HG02938 (cell line): ENCODE results near the gene DPEP1.
"Not testable (repeated sequence)": the region's sequence is repeated elsewhere in the genome, so short reads cannot be mapped to it uniquely, and the experiment has no call there.

Experiments used
- ATAC-seq: cut with Tn5 transposase; IDR thresholded peaks from one replicate; pipeline ENCODE4 v1.9.1; 2021; ENCODE audit warnings: mild to moderate bottlenecking, moderate library complexity; ENCODE audit not compliant: unreplicated experiment

DPEP1 gene

DNA sequence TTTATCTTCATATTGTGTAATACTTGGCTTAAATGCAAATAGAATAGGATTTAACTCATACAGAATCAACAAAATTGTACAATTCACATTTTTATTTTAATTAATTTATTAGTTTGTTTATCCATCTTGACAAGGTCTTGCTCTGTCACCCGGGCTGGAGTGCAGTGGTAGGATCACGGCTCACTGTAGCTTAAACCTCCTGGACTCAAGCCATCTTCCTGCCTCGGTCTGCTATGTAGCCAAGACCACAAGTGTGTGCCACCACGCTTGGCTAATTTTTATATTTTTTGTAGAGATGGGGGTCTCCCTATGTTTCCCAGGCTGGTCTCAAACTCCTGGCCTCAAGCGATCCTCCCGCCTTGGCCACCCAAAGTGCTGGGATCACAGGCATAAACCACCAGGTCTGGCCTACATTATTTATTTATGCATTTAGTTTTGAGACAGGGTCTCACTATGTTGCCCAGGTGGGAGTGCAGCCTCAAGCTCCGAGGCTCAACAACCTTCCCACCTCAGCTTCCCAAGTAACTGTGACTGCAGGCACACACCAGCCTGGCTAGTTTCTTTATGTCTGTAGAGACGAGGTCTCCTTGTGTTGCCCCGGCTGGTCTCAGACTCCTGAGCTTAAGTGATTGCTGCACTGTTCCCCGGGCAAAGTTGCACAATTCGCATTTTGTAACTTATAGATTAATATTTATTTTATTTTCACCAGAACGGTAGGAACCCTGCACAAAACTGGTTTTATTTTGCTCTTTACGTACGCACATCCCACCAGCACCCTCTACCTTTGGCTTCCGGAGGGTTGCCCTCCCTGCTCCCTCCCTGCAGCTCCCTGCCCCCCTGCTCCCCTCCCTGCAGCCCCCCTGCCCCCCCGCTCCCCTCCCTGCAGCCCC, 4.9 kb downstream of the DPEP1 start:
- ATAC-seq: no peak

DNA sequence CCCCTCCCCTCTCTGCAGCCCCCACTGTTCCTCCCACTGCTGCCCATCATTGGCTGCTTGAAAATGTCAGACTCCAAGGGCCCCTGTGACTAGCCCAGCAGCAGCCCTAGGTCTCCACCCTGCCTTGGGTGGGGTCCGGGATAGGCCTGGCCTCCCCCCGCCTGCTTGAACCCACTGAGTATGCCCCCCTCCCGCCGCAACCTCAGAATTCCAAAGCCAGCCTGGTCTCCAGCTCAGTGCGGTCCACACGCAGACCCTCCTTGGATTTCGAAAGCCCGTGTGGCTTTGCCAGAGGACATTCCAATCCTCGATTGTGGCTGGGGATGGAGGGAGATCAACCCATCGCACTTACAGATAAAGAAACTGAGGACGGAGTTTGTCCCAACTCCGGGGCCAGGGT, 6.4 kb downstream of the DPEP1 start:
- no peak for ATAC-seq

DNA sequence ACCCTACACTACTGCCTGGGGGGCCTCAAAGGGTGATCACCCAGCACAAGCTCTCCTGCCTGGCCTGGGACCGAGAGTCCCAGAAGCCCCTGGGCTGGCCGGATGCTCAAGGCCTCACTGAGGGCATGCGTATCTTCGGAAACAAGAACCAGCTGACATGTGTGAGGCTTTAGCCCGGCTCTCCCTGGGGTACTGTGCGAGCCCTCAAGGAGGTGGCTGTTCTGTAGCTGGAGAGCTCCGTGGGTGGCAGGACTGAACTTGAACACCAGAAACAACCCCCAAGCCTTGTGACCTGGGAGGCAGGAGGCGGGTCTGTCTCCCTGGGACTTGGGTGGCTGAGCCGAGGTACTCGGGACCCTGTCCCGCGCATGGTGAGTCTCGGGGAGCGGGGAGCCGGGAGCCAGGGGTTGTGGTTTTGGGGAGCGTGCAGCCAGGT, 7.0 kb downstream of the DPEP1 start:
- no peak for ATAC-seq

DNA sequence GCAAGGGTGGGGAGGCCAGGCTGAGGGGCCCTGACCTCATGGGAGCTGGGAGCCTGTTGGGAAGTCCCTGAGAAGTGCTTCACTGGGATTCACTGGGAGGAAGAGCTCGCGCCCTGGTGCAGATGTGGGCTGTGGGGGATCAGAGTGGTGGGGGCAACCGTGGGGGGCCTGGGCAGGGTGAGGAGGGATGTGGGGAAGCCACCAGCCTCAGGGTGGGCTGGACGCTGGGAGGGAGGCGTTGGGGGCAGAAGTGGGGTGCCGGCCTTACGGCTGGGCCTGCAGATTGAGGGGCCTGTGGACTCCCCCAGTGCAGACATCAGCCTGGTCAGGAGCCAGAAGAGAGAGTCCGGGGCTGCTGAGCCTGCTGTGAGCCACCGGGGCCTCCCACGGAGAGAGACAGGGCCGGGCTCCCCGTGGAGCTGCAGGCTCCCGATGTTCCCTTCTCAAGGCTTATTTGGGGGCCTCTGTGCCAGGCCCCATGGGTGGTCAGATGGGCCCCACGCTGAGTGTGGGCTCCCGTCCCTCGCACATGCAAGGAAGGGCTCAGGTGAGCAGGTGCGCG, 7.8 kb downstream of the DPEP1 start:
- ATAC-seq: no peak

DNA sequence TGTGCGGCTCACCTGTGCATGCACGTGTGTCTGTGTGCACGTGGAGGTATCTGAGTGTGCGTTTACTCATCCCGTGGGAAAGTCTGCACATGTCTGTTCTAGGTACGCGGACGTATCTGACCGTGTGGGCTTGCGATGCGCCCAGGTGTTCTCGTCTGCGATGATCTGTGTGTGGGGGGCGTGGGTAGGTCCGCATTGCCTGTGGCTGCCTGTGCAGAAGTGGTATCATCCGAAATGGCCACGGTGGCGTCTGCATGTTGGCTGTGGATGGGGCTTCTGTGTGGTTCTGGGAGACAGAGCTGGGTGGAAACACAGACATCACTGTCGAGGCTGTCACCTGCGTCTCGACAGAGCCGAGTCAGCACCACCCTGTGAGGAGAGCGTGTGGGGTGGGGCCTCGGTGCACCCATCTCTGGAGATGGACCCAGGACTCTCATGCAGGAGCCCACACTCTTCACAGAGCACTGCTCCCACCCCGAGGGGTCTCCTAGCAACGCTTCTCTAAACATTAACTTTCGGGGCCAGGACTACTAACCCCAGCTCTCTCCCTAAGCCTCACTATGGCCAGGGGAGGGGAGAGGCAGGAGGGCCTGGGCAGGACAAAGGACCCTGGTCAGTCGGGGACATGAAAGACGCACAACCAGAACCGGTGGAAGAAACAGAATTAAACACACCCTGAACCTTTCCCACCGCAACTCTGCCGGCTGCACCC, 8.4 kb downstream of the DPEP1 start:
- ATAC-seq: no peak

DNA sequence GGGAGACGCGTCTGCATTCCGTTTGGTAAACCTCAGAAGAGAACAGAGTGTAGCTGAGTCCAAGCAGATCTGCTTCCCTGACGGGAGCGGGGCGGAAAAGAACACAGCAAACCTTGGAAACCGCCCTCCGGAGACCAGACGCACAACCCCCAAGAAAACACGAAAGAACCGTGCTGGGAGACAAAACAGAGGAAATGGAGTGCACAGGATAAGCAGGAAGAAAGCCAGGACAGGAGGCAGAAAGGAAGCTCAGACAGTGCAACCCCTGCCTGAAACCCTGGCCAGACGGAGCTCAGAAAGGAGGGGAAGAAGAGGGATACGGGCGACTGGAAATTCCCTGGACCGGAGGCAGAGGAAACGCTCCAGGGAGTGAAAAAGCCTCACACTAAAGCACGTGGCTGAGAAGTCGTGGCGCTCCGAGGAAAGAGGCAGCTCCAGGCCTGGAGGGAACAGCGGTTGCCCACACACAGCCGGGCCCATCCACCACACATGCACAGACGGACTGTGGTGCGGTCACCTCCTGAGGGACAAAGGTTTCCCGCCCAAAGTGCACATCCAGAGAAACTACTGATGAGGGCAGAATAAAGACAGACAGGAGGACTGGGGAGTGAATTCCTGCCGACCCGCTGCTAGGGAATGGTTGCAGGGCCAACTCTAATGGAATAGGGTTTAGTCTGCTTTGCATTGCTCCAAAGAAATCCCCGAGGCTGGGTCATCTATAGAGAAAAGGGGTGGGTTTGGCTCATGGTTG, 10.2 kb downstream of the DPEP1 start:
- no peak for ATAC-seq

DNA sequence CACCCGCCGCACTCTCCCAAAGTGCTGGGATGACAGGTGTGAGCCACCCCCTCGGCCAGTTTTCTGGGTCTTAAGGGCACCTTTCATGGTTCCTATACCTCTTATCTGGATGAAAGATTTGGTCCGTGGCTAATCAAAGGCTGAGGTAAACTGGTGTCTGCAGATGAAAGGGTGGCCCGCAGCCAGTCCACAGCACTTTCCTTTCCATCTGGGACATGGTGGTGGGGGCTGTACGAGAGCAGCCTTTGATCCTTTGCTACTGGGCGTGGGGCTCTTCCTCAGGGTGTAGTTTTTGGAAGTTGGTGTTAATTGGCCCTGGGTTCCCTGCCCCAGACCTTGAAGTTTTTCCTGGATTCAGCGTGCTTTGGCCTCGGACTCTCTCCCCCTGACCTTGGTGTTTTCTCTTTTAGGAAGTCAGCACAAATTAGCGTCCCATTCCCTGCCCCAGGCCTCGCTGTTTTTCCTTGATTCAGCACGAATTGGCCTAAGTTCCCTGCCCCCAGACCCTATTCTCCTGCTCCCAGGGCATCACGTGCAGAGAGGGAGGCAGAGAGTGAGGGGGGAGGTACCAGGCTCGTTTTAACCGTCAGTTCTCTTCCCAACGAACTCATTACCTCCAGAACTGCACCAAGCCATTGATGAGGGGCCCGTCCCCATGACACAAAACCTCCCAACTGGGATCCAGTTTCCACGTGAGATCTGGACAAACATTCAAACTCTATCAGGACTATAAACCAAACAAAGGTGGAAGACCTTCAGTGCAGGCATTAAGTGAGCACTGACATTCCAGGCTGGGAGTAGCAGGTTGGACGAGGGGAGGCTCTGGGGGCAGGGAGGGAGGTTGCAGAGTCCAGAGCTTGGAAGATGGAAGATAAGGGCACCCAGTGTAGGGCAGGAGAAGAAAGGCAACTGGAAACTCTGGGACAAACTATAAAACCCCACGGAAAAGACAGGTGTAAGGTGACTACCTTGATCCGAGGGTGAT, 11.6 kb downstream of the DPEP1 start:
- no peak for ATAC-seq

DNA sequence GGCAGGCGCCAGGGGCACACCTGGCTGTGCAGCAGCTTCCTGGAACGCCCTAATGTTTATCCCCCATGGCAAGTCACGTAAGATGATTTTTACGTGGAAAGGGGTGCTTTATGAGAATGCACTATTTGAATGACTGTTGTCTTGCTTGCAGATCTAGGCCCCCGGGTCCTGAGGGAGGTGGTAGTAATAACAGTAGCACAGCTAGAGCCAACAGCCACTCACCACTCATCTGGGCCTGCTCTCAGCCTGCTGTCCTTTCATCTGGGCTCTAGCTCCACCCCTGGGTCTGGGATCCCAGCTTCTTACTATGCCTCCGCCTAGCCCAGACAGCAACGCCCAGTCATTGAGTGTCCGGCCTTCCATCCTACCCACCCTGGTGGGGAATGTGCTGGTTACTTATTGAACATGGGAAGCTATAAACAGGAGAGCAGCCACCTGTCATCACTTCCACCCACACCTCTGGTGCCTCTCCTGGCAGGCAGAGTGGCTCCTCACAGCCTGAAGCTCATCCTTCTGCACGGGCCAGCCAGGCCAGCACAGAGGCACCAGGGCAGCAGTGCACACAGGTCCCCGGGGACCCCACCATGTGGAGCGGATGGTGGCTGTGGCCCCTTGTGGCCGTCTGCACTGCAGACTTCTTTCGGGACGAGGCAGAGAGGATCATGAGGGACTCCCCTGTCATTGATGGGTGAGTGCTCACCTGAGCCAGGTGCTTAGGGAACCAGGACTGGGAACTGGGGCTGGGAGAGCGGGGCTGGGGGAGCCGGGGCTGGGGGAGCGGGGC, 16.6 kb downstream of the DPEP1 start:
- no peak for ATAC-seq

DNA sequence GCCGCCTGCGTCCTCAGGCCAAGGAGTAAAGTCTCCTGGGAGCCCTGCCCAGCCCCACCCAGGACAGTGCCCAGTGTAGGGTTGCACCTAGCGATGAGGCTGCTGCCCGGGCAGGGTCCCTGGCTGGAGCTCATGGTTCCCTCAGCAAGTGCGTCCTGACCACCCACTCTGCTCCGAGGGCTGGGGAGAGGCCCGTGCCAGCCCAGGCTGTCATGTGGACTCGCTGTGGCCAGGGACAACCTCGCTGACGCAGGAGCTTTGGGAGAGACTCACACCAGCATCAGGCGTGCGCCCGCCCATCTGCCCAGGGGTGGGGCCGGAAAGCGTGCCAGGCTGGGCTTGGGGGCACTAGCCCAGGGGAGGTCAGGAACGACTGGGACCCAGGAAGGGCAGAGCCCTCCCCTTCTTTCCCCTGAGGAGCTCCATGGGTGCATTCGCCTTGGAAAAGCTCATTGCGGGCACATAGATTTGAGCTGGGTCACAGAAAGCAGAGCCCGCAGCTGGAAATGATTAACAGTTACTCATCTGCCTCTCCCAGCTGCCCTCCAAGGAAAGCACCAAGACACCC, 19.7 kb downstream of the DPEP1 start:
- ATAC-seq: no peak

DNA sequence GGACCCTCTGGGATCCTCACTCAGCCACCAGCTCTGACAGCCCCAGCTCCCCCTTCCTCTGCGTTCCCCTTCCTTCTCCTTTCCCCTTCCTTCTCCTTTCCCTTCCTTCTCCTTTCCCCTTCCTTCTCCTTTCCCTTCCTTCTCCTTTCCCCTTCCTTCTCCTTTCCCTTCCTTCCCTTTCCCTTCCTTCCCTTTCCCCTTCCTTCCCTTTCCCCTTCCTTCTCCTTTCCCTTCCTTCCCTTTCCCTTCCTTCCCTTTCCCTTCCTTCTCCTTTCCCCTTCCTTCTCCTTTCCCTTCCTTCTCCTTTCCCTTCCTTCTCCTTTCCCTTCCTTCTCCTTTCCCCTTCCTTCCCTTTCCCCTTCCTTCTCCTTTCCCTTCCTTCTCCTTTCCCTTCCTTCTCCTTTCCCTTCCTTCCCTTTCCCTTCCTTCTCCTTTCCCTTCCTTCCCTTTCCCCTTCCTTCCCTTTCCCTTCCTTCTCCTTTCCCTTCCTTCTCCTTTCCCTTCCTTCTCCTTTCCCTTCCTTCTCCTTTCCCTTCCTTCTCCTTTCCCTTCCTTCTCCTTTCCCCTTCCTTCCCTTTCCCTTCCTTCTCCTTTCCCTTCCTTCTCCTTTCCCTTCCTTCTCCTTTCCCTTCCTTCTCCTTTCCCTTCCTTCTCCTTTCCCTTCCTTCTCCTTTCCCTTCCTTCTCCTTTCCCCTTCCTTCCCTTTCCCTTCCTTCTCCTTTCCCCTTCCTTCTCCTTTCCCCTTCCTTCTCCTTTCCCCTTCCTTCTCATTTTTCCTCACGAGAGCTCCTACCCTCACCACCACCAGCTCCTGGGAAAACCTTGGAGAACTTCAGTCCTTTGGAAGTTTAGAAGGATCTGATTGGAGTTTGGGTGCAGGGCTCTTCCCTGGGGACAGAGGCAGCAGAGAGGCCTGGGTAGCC, 21.3 kb downstream of the DPEP1 start:
- not testable (repeated sequence) for ATAC-seq

DNA sequence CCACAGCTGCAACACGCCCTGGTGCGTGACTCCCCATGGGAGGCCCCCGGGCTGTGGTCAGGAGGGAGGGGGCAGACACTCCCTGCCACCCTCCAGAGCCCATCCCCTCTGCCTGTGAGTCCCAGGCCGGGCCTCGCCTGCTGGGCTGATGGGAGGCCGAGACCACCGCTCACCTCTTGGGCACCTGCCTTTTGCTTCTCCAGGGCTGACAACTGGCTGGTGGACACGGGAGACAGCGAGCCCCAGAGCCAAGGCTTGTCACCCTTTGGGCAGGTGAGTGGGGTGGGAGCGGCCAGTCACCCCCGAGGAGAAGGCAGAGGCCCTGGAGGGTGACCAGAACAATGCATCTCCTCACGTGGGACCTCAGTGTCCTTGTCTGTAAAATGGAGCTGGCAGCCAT, 23.2 kb downstream of the DPEP1 start:
- ATAC-seq: no peak

DNA sequence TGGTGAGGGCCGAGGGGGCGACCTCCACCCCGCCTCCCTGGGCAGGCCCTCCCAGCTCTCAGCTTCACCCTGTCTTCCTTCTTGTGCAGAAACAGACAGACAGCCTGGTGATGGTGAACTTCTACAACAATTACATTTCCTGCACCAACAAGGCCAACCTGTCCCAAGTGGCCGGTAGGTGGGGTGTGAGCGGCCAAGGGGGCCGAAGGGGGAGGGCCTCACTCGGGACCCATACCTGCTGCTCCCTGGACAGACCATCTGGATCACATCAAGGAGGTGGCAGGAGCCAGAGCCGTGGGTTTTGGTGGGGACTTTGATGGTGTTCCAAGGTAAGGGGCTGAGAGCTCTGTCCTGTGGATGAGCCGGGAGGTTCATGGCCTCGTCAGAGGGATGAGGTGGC, 23.9 kb downstream of the DPEP1 start:
- ATAC-seq: no peak

DNA sequence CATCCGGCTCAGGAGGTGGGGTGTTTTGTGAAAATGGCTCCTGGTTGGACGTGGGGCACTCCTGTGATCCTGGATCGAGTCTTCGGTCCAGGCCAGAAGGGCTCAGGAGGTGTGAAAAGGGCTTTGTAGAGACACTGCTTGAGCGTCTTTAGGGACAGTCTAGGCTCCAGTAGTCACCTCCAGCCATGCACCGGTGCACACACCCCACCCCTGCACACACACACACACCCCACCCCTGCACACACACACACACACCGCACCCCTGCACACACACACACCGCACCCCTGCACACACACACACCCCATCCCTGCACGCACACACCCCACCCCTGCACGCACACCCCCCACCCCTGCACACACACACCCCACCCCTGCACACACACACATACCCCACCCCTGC, 25.0 kb downstream of the DPEP1 start:
- no peak for ATAC-seq

DNA sequence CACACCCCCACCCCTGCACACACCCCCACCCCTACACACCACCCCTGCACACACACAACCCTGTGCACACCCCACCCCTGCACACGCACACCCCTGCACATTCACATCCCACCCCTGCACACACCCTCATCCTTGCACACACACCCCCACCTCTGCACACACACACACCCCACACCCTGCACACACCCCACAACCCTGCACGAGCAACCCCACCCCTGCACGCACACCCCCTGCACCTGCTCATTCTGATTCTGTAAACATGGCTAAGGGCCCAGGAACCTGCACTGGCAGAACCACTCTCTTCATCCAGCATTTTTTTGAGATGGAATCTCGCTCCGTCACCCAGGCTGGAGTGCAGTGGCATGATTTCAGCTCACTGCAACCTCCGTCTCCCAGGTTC, 25.9 kb downstream of the DPEP1 start:
- no peak for ATAC-seq

DNA sequence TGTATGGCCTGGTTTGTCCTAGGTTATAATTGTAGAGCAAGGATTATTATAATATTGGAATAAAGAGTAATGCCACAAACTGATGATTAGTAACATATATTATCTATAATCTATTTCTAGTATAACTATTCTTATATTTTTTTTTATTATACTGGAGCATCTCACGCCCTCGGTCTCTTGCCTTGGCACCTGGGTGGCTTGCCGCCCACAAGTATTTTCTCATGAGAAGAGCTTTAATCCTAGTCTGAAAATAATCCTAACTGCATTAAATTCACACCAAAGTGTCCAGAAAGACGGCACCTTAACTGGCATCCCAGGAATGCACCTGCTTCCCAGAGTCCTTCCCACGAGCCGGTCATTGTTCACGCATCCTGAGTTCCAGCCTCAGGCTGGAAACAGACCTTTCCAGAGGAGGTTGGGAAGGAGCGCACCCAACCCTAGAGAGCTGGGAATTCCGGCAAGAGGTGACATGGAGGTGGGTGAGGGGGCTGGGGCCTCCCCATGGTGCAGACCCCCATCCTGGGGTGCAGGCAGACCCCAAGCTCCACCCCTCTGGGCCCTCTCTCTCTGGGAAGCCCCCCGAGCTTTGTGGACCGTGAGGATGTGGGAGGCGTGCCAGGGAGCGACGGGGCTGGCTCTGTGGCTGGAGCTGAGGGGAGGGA, 28.1 kb downstream of the DPEP1 start:
- ATAC-seq: no peak

DNA sequence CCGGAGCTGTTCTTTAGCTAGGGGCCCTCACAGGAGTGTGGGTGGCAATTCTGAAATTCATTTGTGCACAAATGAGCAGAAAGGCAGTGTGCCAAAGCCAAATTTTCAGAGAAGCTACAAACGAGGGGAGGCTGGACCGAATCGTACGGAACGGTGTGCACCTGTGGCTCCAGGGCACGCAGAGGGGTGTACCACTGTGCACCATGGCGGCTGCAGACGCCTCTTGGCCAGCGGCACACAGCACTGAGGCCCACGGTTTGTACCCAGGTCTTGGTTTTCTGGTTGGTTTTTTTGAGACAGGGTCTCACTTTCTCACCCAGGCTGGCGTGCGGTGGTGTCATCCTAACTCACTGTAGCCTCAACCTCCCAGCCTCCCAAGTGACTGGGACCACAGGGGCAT, 29.1 kb downstream of the DPEP1 start:
- ATAC-seq: no peak

DNA sequence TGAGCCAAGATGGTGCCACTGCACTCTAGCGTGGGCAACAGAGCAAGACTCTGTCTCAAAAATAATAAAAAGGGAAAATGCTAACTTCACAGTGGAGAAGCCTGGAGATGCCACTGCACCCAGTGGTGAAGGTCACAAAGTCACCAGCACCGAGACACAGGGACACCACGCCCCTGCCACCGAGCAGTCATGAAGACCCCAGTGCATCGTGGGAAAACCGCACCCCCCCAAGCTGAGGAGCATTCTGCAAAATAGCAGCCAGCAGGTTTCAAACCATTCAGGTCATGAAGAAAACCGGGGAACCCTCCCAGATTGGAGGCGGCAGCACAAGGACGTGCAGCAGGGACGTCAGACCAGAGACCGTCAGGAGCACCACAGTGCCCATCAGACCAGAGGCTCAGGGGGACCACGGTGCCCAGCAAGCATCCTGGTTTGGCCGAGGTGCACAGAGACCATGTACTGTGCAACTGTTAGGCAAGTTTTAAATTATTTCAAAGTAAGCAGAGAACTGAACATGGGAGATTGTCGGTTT, 30.4 kb downstream of the DPEP1 start:
- ATAC-seq: no peak
